Suppressor macrophage (primary cell): ENCODE data around the gene LTA4H.

Experiments used
- DNase-seq, 4 experiments: peaks; one replicate each; pipeline ENCODE4 v3.0.0-alpha.2; 2020 to 2022

The LTA4H gene

GRCh38 chr12:96057986-96058553, 22.7 kb upstream of the LTA4H start:
- peak in 3 of 4 experiments; percentile 32 to 46 (median 39) for DNase-seq

DNA sequence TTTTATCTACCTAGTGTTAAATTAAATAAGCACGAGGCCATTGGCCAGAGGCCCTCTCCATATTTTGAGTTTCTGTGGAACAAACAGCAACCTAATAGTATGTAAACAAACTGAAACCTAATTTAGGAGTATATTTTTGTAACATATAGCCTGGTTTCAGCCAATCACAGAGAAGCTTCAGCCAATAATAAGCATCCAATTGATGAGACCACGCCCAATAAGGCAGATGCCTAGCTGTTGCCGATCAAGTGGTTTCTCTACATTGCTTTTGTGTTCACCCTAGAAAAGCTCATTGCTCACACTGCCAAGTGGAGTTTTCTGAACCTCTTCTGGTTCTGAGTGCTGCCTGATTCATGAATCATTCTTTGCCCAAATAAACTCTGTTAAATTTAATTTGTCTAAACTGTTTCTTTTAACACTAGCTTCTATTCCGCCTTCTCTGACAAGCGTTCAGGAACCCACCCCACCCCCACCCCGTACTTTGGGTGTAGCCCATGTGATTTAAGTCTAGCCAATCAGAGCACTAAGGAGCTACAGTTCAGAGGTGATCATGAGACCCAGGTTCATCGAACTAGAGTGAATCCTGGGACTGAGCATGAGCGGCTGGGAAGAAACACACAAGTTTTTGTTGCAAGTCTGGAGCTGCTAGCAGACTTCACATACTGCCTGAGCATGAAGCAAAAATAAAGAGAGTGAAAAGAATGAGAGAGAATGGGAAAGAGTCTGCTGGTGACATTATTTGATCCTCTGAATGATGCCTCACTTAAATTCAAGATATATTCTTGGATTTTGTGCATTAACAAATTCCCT, 21.5 kb upstream of the LTA4H start:
- no peak for DNase-seq

DNA sequence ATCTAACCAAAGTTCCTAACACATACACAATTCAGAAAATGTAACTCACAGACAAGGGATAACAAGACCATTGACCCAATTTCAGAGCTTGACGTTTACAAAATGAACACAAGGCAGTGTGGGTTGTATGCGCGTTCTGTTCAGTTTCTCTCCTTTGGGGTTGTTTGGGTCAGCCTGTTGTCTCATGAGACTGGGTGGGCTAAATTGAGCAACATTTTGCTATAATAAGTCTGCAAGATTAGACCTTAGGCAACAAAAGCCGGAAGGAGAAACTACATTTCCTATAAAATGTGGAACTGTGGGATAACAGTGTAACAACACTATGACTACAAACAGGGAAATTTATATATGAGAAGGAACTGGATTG, 18.8 kb upstream of the LTA4H start:
- DNase-seq, result peak; percentile 82 to 95 (median 88)

- DNase-seq, result peak in 1 of 4 experiments; percentile 50
Measured at GRCh38 chr12:96053476-96054243, 18.3 kb upstream of the LTA4H start.

DNA sequence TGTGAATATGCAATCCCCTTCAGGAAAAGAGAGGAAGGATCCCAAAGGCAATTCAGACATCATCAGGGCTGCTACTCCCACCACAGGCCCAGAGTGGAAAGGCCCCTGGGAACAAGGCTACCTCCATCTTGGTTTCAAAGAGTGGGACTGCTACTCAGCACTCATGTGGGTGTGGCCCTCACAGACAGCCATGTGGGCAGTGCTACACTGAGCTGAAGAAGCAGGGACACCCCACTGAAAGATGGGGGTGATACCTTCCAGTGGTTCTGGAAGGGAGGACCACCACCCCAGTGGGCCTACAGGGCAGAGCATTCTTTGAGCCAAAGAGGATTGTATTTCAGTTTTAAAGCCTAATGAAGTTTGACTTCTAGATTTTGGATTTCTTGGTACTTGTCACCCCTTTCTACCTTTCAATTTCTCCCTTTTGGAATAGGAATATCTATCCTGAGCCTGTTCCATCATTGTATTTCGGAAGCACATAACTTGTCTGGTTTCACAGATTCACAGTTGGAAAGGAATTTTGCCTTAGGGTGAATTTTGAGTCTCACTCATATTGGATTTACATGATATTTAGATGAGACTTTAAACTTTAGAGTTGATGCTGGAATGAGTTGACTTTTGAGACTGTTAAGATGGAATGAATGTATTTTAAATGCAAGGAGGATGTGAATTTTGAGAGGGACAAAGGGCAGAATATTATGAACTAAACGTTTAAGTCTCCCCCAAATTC, 16.5 kb upstream of the LTA4H start:
- no peak for DNase-seq

DNA sequence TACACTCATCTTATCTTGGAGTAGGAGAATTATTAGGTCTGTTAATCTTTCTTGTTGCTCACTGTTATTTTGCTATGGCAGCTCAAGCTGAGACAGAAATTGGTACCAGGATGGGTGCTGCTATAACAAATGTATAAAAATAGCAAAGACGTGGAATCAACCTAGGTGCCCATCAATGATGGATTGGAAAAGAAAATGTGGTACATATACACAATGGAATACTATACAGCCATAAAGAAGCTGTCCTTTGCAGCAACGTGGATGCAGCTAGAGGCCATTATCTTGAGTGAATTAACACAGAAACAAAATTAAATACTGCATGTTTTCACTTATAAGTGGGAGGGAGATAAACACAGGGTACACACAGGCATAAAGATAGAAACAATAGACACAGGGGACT, 14.8 kb upstream of the LTA4H start:
- DNase-seq, result no peak

- peak in 3 of 4 experiments; percentile 39 to 58 (median 56) for DNase-seq
Measured at GRCh38 chr12:96049101-96049500, 13.7 kb upstream of the LTA4H start.

- no peak for DNase-seq
Measured at GRCh38 chr12:96048393-96048969, 13.1 kb upstream of the LTA4H start.

GRCh38 chr12:96047229-96048211, 12.1 kb upstream of the LTA4H start:
- DNase-seq, result peak; percentile 82 to 96 (median 90)

GRCh38 chr12:96046543-96047228, 11.3 kb upstream of the LTA4H start:
- DNase-seq, result no peak

DNA sequence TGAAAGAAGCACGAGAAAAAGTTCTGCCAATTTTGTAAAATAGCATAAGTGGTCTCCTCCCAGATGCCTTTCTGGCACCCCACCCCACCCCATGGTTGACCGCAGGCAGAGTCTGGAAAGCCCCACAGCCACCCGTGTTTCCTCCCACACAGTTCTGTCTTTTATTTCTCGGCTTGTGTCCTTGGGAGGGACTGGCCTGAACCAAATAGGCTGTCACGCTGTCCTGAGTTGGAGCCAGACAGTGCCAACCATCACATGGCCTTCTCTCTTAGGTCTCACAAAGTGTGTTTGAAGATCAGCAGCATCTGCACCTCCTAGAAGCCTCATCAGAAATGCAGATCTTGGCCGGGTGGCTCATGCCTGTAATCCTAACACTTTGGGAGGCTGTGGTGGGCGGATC, 10.2 kb upstream of the LTA4H start:
- peak; percentile 42 to 86 (median 76) for DNase-seq

GRCh38 chr12:96044943-96045290, 9.5 kb upstream of the LTA4H start:
- DNase-seq, result peak in 2 of 4 experiments; percentile 64 to 65

DNA sequence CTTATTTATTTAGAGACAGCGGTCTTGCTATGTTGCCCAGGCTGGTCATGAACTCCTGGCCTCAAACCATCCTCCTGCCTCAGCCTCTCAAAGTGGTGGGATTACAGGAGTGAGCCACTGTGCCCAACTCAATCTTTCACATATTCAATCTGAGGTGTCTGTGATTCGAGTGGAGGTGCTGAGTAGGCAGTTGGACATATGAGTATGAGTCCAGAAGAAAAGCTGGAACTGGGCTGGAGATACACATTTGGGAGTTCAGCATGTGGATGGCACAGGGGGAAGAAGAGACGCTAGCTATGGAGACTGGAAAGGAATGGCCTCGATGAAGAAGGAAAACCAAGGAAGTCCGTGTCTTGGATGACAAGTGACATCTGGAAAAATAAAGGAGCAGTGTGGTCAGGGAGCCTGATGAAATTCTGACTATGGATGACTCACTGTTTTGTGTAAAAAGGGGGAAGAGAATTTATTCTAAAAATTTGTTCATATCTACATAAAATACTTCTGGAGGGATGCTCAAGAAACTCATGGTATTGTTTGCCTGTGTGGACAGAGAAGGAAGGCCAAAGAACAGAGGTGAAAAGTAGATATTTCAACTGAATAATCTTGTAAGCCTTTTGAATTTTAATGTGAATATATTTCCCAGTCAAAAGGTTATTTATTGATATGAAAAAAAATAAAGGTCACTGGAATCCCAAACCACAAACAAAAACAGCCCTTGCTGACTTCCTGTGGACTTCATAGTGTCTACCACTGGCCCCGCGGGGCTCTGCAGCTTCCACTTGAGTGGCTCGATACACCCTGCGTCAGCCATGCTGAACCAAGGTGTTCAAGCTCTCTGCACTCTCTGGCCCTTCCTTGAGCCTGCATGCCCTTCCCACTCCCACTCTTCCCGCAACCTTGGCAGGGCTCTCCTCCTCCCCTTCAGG, 8.9 kb upstream of the LTA4H start:
- peak; percentile 32 to 68 (median 63) for DNase-seq

- no peak for DNase-seq
Measured at GRCh38 chr12:96041181-96041580, 5.8 kb upstream of the LTA4H start.

DNA sequence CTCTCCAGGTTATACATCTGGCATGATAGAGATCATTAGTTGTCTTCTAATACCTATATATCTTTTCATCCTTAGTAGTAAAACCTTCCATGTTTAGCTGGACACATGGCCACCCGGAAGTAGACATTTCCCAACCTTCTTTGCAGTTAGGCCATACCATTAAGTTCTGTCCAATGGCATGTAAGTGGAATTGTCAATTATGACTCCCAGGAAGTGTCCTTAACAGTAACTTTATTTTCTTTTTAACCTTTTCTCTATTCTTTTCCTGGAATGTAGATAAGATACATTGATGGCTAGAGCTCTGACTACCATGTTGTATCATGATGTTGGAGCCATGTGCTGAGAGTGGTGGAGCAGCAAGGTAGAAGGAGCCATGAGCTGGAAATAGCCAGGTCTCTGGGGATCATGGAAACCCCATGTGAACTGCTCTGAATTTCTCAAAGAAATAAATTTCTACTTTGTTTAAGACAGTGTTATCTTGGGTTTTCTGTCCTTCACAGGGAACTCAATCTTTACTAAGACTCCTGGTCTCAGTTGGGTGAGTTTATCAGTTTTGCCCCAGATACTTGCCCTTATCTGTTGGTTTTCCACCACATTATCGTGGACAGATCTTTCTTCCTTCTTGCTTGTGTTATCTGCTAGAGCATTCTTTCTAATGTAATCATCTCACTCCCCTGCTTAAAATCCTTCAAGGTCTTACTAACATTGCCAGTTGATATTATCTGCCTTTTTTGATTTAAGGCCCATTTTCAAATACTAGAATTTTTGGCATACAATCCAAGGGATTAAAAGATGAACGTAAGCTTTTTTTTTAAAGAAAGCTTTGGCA, 5.1 kb upstream of the LTA4H start:
- no peak for DNase-seq

DNA sequence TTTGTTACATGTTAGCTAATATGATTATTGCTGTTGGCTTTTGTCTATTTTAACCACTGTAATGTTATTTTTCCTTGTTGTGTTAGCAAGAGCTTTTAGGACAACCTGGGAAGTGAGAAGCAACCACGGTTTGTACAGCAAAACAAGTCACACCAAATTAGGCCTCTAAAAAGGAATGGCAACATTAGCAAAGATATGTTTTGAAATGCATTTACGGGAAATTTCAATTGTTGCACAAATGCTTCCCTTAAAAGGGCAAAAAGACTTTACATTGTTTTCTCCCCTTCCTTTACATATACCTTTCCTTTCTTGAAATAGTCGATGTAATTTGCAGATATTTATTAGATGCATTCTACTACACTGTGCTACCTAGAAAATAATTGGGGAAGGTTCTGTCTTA, 4.1 kb upstream of the LTA4H start:
- DNase-seq, result peak in 1 of 4 experiments; percentile 34

DNA sequence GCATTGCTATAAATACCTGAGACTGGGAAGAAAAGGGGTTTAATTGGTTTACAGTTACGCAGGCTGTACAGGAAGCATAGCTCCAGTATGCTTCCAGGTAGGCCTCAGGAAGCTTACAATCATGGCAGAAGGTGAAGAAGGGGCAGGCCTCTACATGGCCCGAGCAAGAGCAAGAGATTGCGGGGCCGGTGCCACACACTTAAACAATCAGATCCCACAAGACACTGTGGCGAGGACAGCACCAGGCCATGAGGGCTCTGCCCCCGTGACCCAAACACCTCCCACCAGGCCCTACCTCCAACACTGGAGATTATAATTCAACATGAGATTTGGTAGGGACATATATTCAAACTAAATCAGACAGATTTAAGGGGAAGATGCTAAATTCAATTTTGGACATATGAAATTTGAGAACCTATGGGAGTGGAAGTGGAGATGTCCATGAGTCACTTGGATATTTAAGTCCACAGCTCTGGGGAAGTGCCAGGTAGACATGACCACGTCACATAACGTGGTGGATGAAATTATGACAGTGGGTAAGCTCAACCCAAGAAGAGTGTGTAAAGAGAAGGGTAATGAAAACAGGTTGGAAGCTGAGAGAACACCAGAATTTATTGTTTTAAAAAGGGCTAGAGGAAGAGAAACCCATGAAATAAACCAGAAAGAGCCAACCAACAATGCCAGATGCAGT, 1.5 kb upstream of the LTA4H start:
- DNase-seq, result peak in 2 of 4 experiments; percentile 30 to 44
